GM18909 (cell line): ENCODE data around the gene ROMO1.
"Not testable (repeated sequence)": the region's sequence is repeated elsewhere in the genome, so short reads cannot be mapped to it uniquely, and the experiment has no call there.

Experiments used
- ATAC-seq: cut with Tn5 transposase; IDR thresholded peaks from one replicate; pipeline ENCODE4 v1.9.1; 2021; ENCODE audit warnings: mild to moderate bottlenecking; ENCODE audit not compliant: unreplicated experiment, poor library complexity

Gene ROMO1

GRCh38 chr20:35709259-35709658 is 10.1 kb downstream of the ROMO1 start:
- no peak for ATAC-seq

GRCh38 chr20:35710039-35710438 is 10.8 kb downstream of the ROMO1 start:
- no peak for ATAC-seq

- ATAC-seq: no peak
Observed at GRCh38 chr20:35710884-35711587, 11.8 kb downstream of the ROMO1 start.

GRCh38 chr20:35711588-35712209 is 12.5 kb downstream of the ROMO1 start:
- ATAC-seq: no peak

- ATAC-seq: not testable (repeated sequence)
Observed at GRCh38 chr20:35713120-35713519, 13.9 kb downstream of the ROMO1 start.

- ATAC-seq: no peak
Observed at GRCh38 chr20:35714127-35714526, 14.9 kb downstream of the ROMO1 start.

GRCh38 chr20:35715652-35716051 is 16.4 kb downstream of the ROMO1 start:
- no peak for ATAC-seq

- ATAC-seq: no peak
Observed at GRCh38 chr20:35716330-35716729, 17.1 kb downstream of the ROMO1 start.

GRCh38 chr20:35718321-35718720 is 19.1 kb downstream of the ROMO1 start:
- not testable (repeated sequence) for ATAC-seq

GRCh38 chr20:35718972-35719635 is 19.9 kb downstream of the ROMO1 start:
- ATAC-seq: no peak

- no peak for ATAC-seq
Observed at GRCh38 chr20:35719717-35720116, 20.5 kb downstream of the ROMO1 start.

GRCh38 chr20:35720165-35721123 is 21.2 kb downstream of the ROMO1 start:
- ATAC-seq: no peak

GRCh38 chr20:35721219-35721618 is 22.0 kb downstream of the ROMO1 start:
- no peak for ATAC-seq

GRCh38 chr20:35721621-35722020 is 22.4 kb downstream of the ROMO1 start:
- ATAC-seq: no peak

GRCh38 chr20:35723275-35723639 is 24.1 kb downstream of the ROMO1 start:
- ATAC-seq: not testable (repeated sequence)

- not testable (repeated sequence) for ATAC-seq
Observed at GRCh38 chr20:35723652-35724320, 24.6 kb downstream of the ROMO1 start.

GRCh38 chr20:35724321-35725230 is 25.4 kb downstream of the ROMO1 start:
- no peak for ATAC-seq

- no peak for ATAC-seq
Observed at GRCh38 chr20:35726842-35727711, 27.9 kb downstream of the ROMO1 start.
